ENCODE data around the gene RNF144B. TPM values are rescaled to one million over a fixed set of nuclear protein-coding genes. Genes with fewer than 3 reads are reported as not detected.
A peak's percentile ranks its signal among the peaks of the same experiment; 100 is the strongest.

The RNF144B gene
- total RNA-seq, result 6.3 and 10.5 TPM in 2 replicates

- TF ChIP-seq, protein P1, sequence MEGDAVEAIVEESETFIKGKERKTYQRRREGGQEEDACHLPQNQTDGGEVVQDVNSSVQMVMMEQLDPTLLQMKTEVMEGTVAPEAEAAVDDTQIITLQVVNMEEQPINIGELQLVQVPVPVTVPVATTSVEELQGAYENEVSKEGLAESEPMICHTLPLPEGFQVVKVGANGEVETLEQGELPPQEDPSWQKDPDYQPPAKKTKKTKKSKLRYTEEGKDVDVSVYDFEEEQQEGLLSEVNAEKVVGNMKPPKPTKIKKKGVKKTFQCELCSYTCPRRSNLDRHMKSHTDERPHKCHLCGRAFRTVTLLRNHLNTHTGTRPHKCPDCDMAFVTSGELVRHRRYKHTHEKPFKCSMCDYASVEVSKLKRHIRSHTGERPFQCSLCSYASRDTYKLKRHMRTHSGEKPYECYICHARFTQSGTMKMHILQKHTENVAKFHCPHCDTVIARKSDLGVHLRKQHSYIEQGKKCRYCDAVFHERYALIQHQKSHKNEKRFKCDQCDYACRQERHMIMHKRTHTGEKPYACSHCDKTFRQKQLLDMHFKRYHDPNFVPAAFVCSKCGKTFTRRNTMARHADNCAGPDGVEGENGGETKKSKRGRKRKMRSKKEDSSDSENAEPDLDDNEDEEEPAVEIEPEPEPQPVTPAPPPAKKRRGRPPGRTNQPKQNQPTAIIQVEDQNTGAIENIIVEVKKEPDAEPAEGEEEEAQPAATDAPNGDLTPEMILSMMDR (conservative IDR thresholded peaks at IDR 0.05; ENCODE audit: low read depth, low read length), result no peak
- H3K4me3 ChIP-seq (ENCODE audit: low read depth, low read length), result peak within 1 kb of the TSS; percentile 63
- DNase-seq (ENCODE audit: low read depth), result peak; percentile 43
These were observed at the start of gene RNF144B for GRCh38 chr6:18387061-18387721. Gene RNF144B (plus strand): TSS chr6:18387350. CDS start chr6:18399535, 12,185 bp downstream.

DNA sequence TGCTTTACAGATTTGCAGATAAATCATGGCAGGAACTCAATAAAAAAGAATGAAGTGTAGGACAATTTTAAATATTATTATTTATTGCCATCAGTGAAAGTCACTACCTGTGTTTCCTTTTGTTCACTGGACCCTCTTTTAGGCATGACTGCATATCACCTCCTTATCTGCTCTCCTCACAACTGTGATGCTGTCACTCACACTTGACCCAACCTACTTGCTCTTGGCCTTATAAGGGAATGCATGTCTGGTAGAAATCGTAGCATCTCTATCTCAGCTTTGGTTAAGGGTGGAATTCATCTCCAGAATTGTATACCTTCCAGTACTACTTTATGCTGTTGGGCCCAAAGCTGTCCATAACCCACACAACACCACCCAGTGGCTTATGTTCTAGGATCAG is 47.6 kb upstream of the RNF144B start:
- DNase-seq (ENCODE audit: low read depth), result no peak

GRCh38 chr6:18340781-18341551 is 46.2 kb upstream of the RNF144B start:
- TF ChIP-seq, protein P1 (conservative IDR thresholded peaks at IDR 0.05; ENCODE audit: low read depth, low read length), result no peak
- DNase-seq (ENCODE audit: low read depth), result no peak
- no peak overlapping the region for H3K4me3 ChIP-seq (ENCODE audit: low read depth, low read length)

More for the DNA sequence above, 47.6 kb upstream of the RNF144B start:
- no peak overlapping the region for H3K4me3 ChIP-seq (ENCODE audit: low read depth, low read length)
- TF ChIP-seq, protein P1 (conservative IDR thresholded peaks at IDR 0.05; ENCODE audit: low read depth, low read length), result no peak

DNA sequence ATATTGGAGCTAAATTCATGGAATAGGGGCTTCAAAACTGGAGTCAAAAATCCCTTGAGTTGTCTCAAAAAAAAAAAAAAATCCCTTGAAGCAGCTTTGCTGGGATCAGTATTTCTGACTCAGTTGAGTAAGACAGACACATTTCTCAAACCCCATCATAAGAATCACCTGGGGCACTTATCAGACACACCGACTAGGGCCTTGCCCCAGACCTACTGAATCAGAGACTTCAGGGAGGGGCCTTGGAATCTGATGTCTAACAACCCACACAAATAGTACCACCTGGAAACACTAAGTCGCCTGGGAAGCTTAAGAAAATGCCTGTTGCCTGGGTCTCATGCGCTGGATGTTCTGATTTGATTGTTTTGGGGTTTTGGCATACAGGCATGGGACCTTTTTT is 44.9 kb upstream of the RNF144B start:
- H3K4me3 ChIP-seq (ENCODE audit: low read depth, low read length), result no peak overlapping the region
- TF ChIP-seq, protein P1 (conservative IDR thresholded peaks at IDR 0.05; ENCODE audit: low read depth, low read length), result no peak
- no peak for DNase-seq (ENCODE audit: low read depth)

- no peak overlapping the region for H3K4me3 ChIP-seq (ENCODE audit: low read depth, low read length)
- TF ChIP-seq, protein P1 (conservative IDR thresholded peaks at IDR 0.05; ENCODE audit: low read depth, low read length), result no peak
- no peak for DNase-seq (ENCODE audit: low read depth)
These were observed 43.4 kb upstream of the RNF144B start for GRCh38 chr6:18343741-18344140.

- DNase-seq (ENCODE audit: low read depth), result no peak
- TF ChIP-seq, protein P1 (conservative IDR thresholded peaks at IDR 0.05; ENCODE audit: low read depth, low read length), result no peak
- no peak overlapping the region for H3K4me3 ChIP-seq (ENCODE audit: low read depth, low read length)
These were observed 40.1 kb upstream of the RNF144B start for GRCh38 chr6:18347021-18347577.

Measured in epithelial cell of proximal tubule (primary cell).